HG03354 (cell line): ENCODE measurements around the gene HMBS.
A peak's percentile ranks its signal among the peaks of the same experiment; 100 is the strongest.
"Not testable (repeated sequence)": the region's sequence is repeated elsewhere in the genome, so short reads cannot be mapped to it uniquely, and the experiment has no call there.

ENCODE experiments used
- ATAC-seq: cut with Tn5 transposase; IDR thresholded peaks from one replicate; pipeline ENCODE4 v1.9.1; 2021; ENCODE audit warnings: mild to moderate bottlenecking; ENCODE audit not compliant: unreplicated experiment, poor library complexity, severe bottlenecking

The HMBS gene

GRCh38 chr11:119116601-119117000, 31.9 kb downstream of the HMBS start:
- ATAC-seq = no peak

- ATAC-seq = no peak
Observed at GRCh38 chr11:119117004-119117706, 32.5 kb downstream of the HMBS start.

- ATAC-seq = no peak
Observed at GRCh38 chr11:119118227-119118626, 33.5 kb downstream of the HMBS start.

GRCh38 chr11:119118946-119119345, 34.3 kb downstream of the HMBS start:
- ATAC-seq = no peak

GRCh38 chr11:119120639-119121007, 35.9 kb downstream of the HMBS start:
- ATAC-seq = no peak

DNA sequence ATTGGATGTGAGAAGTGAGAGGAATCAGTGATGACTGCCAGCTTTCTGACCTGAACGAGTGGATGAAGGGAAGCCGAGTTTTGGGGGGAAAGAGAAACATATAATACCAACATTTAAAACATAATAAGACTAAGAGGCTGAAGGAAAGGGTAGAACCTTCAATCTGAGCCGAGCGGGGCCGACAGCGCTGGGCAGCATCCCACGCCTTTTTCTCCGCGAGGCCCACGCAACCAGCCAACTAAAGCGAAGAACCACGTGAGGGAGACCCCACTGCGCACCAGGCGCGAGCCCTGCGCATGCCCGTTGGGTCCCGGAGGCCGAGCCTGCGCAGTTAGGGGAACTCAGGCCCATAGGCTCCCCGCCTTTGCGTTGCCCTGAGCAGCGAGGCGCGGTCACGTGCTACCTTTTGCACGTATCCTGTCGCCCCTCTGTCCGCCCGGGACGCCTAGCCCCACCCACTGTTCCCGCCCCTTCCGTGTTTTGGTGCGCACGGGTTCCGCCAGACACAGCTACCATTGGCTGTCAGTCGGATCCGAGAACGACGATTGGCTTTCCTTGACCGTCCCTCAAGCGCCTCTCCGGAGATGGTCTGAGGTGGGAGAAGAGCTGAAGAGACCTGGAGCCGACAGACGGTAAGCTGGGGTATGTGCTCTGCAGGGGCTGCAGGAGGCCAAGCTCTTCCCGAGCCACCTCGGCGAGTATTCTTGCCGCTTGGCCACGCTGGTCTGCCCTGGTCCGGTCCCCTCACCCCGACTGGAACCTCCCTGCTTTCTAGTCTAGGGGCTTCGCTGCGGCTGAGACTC, 36.5 kb downstream of the HMBS start, which contains the start of gene HINFP:
TSS of gene HINFP (plus strand) at position 573 of the 803 bp plus-strand sequence. CDS start 5,365 bp downstream, outside the sequence.
- peak; percentile 94 for ATAC-seq

DNA sequence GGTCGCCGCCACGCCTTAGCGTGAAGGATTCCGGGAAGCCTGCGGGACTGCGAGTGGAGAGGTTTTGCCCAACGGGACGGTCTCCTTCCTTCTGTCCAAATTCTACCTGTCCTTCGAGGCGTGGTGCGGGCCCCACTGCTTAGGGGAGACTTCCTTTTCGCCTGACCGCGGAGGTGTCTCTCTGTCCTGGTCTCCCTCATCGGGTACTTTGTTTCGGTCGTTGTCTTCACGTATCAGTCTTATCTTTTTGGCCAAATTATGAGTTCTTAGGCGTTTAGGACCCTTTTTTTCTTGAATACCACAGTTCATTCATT, 37.1 kb downstream of the HMBS start:
- peak; percentile 15 for ATAC-seq

- ATAC-seq = no peak
Observed at GRCh38 chr11:119125821-119126220, 41.1 kb downstream of the HMBS start.

DNA sequence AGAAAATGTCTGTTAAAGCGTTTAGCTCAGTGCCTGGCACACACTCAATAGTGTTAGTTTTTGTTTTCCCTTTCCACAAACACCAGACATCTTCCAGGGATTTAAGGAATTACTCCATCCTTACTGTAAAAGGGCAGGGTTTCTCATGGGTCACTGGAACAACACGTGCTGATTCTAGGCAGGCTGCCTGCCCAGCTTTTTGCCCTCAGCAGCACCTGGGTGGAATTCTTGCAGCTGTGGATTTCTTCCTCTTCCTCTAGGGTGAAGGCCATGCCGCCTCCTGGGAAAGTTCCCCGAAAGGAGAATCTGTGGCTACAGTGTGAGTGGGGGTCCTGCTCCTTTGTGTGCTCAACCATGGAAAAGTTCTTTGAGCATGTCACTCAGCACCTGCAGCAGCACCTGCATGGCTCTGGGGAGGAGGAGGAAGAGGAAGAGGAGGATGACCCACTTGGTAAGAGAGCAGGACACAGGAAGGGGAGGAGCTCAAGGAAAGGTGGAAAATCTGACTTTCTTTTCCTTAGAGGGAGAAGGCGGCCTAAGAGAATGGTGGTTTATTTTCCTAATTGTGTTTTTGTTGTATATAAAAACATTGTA, 42.1 kb downstream of the HMBS start:
- no peak for ATAC-seq

GRCh38 chr11:119130662-119131061, 46.0 kb downstream of the HMBS start:
- ATAC-seq = no peak

GRCh38 chr11:119134389-119134978, 49.8 kb downstream of the HMBS start:
- ATAC-seq = no peak

- not testable (repeated sequence) for ATAC-seq
Observed at GRCh38 chr11:119139276-119139675, 54.6 kb downstream of the HMBS start.
